A549 (cell line): ENCODE measurements around the gene NHLRC1.

Experiments used
- EP300 ChIP-seq, 2 experiments: fragments of >200 bp; sonication (Bioruptor Twin); formaldehyde crosslinking; IDR thresholded peaks; 2 replicates in 1 of 2; 3 replicates in 1 of 2; pipeline ENCODE4 v1.6.1; 2016 to 2017
- POLR2A ChIP-seq: IDR thresholded peaks from 2 replicates; pipeline ENCODE4 v1.6.1; 2012; ENCODE audit warnings: mild to moderate bottlenecking, low read length
- RARB ChIP-seq: fragments of 250-450 bp; sonication (Bioruptor Pico); IDR thresholded peaks from 2 replicates; pipeline ENCODE4 v1.8.0; 2021; ENCODE audit warnings: mild to moderate bottlenecking, moderate library complexity
- RFX5 ChIP-seq: fragments of 450-650 bp; IDR thresholded peaks from 2 replicates; pipeline ENCODE4 v1.7.1; 2014; ENCODE audit warnings: antibody characterized with exemption, mild to moderate bottlenecking, moderate library complexity
- TF ChIP-seq, protein P1 (sequence below): fragments of >200 bp; sonication (Bioruptor Twin); formaldehyde crosslinking; IDR thresholded peaks from 3 replicates; pipeline ENCODE4 v1.5.1; 2016

DNA sequence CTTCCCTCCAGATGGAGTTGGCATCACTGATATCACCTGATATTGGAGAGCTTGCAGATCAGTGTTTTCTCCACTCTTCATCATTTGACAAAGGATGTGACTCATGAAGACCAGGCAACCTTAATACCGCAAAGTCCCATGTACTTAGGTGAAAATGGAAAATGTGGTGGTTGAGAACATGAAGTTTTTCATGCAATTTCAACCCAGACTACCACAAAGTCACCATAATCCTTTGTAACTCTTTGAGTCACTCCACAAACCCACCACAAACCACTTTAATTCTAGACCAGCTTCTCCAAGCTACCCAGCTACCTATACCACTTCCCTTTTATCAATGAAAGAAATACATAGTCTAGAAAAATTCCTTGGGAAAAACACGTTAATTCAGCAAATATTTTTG, 7.1 kb downstream of the NHLRC1 start:
- TF ChIP-seq RARB (CRISPR knock-in tag) (no peak), EP300 (IDR thresholded peaks at IDR 0.05) (no peak), RFX5 (no peak), POLR2A (no peak)
- TF ChIP-seq, protein P1, sequence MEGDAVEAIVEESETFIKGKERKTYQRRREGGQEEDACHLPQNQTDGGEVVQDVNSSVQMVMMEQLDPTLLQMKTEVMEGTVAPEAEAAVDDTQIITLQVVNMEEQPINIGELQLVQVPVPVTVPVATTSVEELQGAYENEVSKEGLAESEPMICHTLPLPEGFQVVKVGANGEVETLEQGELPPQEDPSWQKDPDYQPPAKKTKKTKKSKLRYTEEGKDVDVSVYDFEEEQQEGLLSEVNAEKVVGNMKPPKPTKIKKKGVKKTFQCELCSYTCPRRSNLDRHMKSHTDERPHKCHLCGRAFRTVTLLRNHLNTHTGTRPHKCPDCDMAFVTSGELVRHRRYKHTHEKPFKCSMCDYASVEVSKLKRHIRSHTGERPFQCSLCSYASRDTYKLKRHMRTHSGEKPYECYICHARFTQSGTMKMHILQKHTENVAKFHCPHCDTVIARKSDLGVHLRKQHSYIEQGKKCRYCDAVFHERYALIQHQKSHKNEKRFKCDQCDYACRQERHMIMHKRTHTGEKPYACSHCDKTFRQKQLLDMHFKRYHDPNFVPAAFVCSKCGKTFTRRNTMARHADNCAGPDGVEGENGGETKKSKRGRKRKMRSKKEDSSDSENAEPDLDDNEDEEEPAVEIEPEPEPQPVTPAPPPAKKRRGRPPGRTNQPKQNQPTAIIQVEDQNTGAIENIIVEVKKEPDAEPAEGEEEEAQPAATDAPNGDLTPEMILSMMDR = no peak
